Esophagus muscularis mucosa (tissue), 4 donors: ENCODE measurements around the gene AFF3. TPM values are rescaled to one million over a fixed set of nuclear protein-coding genes. Genes with fewer than 3 reads are reported as not detected.

Experiments used
- DNase-seq: peaks from one replicate; pipeline ENCODE4 v3.0.0-alpha.2; 2017; ENCODE audit errors: extremely low spot score
- H3K27ac ChIP-seq, 4 donors: fragments of 200-600 bp; sonication (generic); replicated peaks in 1 of 4; 1 replicate in 3 of 4; 2 replicates in 1 of 4; pipeline ENCODE4 v1.5.1; 2016 to 2019; ENCODE audit warnings: mild to moderate bottlenecking in 1 of 4
- H3K27me3 ChIP-seq, 4 donors: fragments of 200-600 bp; sonication (generic); one replicate each; pipeline versions ENCODE4 v1.5.1 to v1.6.0; 2016 to 2019
- H3K36me3 ChIP-seq, 4 donors: fragments of 200-600 bp; sonication (generic); one replicate each; pipeline ENCODE4 v1.5.1; 2016 to 2019
- H3K4me1 ChIP-seq, 4 donors: fragments of 200-600 bp; sonication (generic); one replicate each; pipeline ENCODE4 v1.5.1; 2016 to 2019
- H3K4me3 ChIP-seq, 4 donors: fragments of 200-600 bp; sonication (generic); 1 replicate in 2 of 4; 2 replicates in 2 of 4; pipeline ENCODE4 v1.5.1; 2016 to 2019; ENCODE audit warnings: mild to moderate bottlenecking in 4 of 4, moderate library complexity in 1 of 4
- H3K9me3 ChIP-seq, 4 donors: fragments of 200-600 bp; sonication (generic); 1 replicate in 3 of 4; 2 replicates in 1 of 4; pipeline ENCODE4 v1.5.1; 2016 to 2019
- CTCF ChIP-seq, 3 experiments: fragments of 200-600 bp in 2 of 3; fragments of 450-650 bp in 1 of 3; sonication (generic) in 2 of 3; IDR thresholded peaks; one replicate each; pipeline ENCODE4 v1.5.1; 2017 to 2019; ENCODE audit warnings: antibody characterized with exemption in 3 of 3, mild to moderate bottlenecking in 2 of 3, moderate library complexity in 1 of 3
- EP300 ChIP-seq: sonication (generic); formaldehyde crosslinking; IDR thresholded peaks from one replicate; pipeline ENCODE4 v1.6.1; 2017; ENCODE audit warnings: antibody characterized with exemption
- POLR2A ChIP-seq: fragments of 450-650 bp; IDR thresholded peaks from one replicate; pipeline ENCODE4 v1.6.1; 2017; ENCODE audit warnings: antibody characterized with exemption, moderate library complexity, mild to moderate bottlenecking, low read depth
- POLR2AphosphoS5 ChIP-seq, 2 donors: sonication (generic); formaldehyde crosslinking; IDR thresholded peaks; one replicate each; pipeline ENCODE4 v1.6.1; 2017; ENCODE audit warnings: antibody characterized with exemption in 2 of 2
- WGBS: methylation state at CpG from one replicate; pipeline ENCODE4 v1.1.5; 2018; 5-methylcytosine and 5-hydroxymethylcytosine counted together
- intact Hi-C: fragments of 100-400 bp; cut with DNase I; formaldehyde crosslinking; loops from one replicate; pipeline ENCODE4 v1.15.1; 2023
- total RNA-seq, 4 donors: library from RNA; depleted of rRNA; stranded (reverse); fragments of >200 nt; gene quantifications; one replicate each; pipeline versions ENCODE4 v1.1.0 to v1.2.1, GENCODE V29; 2016

The AFF3 gene
- total RNA-seq, 4 donors from 2014 or later: 36.4 to 99.5 (median 56.9) TPM

DNA sequence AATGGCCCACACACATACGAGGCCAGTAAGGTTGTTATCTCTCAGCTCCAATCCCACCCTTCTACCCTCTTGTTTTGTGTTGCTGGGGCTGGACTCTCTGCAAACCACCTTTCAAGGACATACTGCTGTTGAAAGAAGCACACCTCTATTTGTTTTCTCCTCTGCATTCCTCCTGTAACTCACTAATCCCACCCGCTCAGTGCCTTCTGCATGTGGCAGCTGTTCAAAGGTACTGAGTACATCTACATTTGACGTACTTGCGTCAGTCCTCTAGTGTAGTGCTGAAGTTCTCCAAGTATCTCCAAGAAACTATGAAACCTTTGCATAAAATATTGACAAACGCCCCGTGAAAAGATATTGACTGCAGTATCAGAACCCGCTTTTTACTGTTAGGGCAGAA, 310.6 kb downstream of the AFF3 start:
- no peak overlapping the region for H3K27ac ChIP-seq
- no peak overlapping the region for H3K4me3 ChIP-seq
- peaks cover 0 to 4% (median 2%) of the 10 kb centered on the region in 4 donors for H3K36me3 ChIP-seq
- DNase-seq: no peak
- TF ChIP-seq EP300 (no peak), POLR2AphosphoS5 (IDR thresholded peaks at IDR 0.05) (no peak), POLR2A (no peak), CTCF (IDR thresholded peaks at IDR 0.05) (no peak)
- H3K27me3 ChIP-seq: no peaks in the 10 kb centered on the region
- intact Hi-C loops: no loop called here
- H3K4me1 ChIP-seq: no peaks in the 10 kb centered on the region
- no peaks in the 10 kb centered on the region for H3K9me3 ChIP-seq
- 94% methylated on average over 7 of the region's 7 CpGs for WGBS

DNA sequence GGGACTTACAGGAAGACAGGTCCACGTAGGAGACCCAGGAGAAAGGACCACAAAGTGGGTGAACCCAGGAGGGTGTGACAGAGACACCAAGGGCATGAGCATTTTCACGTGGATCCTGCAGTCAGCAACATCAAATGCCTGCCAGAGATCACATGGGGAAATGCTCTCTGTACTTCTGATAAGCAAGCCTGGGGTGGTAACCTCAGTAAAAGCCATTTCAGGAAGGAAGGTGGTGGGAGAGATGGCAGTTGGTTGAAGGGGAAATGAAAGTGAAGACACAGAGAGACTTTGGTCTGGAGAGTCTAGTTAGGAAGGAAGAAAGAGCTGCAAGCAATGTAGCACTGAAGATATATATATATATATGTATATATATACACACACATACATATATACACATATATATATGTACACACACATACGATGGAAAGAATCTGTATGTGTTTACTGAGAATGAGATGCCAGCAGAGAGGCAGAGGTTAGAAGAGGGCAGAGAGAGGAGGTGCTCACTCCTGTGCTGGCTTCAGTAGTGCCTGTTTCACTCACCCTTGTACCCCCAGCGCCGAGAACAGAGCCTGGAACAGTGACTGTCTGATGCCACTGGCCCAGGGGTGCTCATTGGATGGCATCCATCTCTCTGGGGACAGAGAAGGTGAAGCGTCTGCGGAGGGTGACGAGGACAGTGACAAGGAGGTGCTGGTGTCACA, 314.9 kb downstream of the AFF3 start:
- Histone ChIP-seq H3K27ac (no peak overlapping the region), H3K36me3 (peaks cover 0 to 7% (median 2%) of the 10 kb centered on the region in 4 donors), H3K9me3 (no peaks in the 10 kb centered on the region), H3K4me3 (no peak overlapping the region), H3K4me1 (no peaks in the 10 kb centered on the region), H3K27me3 (no peaks in the 10 kb centered on the region)
- intact Hi-C loops: no loop called here
- WGBS: 78% methylated on average over 8 of the region's 8 CpGs
- TF ChIP-seq EP300 (no peak), CTCF (IDR thresholded peaks at IDR 0.05) (no peak), POLR2A (no peak), POLR2AphosphoS5 (IDR thresholded peaks at IDR 0.05) (no peak)
- DNase-seq: no peak

DNA sequence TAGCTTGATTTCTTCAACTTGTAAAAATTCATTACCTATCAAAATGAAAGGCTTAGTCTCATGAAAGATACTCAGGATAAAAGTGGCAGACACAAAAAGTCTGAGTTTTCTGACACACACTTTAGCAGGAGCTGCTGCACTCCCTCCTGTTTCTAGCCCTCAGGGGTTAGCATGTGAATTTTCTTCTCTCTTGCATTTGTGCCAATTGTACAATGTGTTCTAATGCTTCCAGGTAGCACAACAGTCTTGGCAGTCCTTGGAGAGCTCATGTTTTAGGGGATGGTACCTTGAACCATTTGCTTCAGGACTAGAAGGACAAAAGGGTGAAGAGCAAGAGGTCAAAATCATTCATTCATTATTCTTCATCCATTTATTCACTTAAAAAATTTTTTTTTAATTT, 316.8 kb downstream of the AFF3 start:
- Histone ChIP-seq H3K9me3 (no peaks in the 10 kb centered on the region), H3K27me3 (no peaks in the 10 kb centered on the region), H3K27ac (no peak overlapping the region), H3K4me3 (no peak overlapping the region), H3K36me3 (peaks cover 0 to 7% (median 2%) of the 10 kb centered on the region in 4 donors), H3K4me1 (no peaks in the 10 kb centered on the region)
- TF ChIP-seq CTCF (IDR thresholded peaks at IDR 0.05) (no peak), POLR2AphosphoS5 (IDR thresholded peaks at IDR 0.05) (no peak), EP300 (no peak), POLR2A (no peak)
- no peak for DNase-seq
- intact Hi-C loops: no loop called here

GRCh38 chr2:99824758-99825157, 317.6 kb downstream of the AFF3 start:
- no peaks in the 10 kb centered on the region for H3K4me1 ChIP-seq
- no peak for DNase-seq
- no peak overlapping the region for H3K4me3 ChIP-seq
- H3K9me3 ChIP-seq: no peaks in the 10 kb centered on the region
- TF ChIP-seq POLR2A: no peak
- TF ChIP-seq CTCF (IDR thresholded peaks at IDR 0.05): no peak
- TF ChIP-seq EP300: no peak
- no peak for TF ChIP-seq POLR2AphosphoS5 (IDR thresholded peaks at IDR 0.05)
- H3K36me3 ChIP-seq: peaks cover 0 to 7% (median 2%) of the 10 kb centered on the region in 4 donors
- 89% methylated on average over 6 of the region's 6 CpGs for WGBS
- H3K27ac ChIP-seq: no peak overlapping the region
- intact Hi-C loops: loop anchor here (5.0 kb wide), 2 partner anchors 262 to 423 kb away; no protein-coding TSS in a partner anchor
- no peaks in the 10 kb centered on the region for H3K27me3 ChIP-seq
